HG02571 (cell line): ENCODE measurements around the gene PTPRR.

Source experiments
- ATAC-seq: cut with Tn5 transposase; IDR thresholded peaks from one replicate; pipeline ENCODE4 v1.9.1; 2021; ENCODE audit warnings: mild to moderate bottlenecking, moderate library complexity; ENCODE audit not compliant: unreplicated experiment

The PTPRR gene

DNA sequence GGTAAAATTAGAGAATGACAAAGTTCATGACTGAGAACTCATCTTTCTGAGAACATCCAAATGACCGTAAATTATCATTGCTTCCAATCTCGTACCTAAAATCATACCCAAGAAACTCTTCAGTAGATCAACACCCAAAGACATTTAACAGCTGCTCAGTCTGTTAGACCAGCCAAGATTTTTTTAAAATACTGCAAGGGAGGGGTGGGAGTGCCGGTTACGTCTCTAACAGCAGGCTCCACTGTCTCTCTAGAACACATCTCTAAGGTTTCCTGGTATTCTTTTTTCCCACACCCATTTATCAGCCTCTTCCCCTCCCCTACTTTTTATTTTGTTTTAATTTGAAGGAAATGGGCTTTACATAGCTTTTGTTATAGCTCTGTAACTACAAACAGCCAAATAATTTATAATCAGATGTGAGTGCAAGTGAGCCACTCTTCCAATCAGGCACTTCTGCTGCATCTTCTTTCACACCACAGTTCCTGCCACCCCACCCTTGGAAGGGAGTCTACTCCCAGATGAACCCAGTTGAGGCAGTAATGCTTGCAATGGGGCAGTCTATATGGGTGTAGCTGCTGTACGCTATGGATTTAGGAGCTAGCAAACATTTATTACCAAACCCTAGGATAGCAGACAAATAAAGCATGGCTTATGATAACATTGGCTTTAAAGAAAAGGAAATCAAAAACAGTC, 305.2 kb downstream of the PTPRR start:
- no peak for ATAC-seq

DNA sequence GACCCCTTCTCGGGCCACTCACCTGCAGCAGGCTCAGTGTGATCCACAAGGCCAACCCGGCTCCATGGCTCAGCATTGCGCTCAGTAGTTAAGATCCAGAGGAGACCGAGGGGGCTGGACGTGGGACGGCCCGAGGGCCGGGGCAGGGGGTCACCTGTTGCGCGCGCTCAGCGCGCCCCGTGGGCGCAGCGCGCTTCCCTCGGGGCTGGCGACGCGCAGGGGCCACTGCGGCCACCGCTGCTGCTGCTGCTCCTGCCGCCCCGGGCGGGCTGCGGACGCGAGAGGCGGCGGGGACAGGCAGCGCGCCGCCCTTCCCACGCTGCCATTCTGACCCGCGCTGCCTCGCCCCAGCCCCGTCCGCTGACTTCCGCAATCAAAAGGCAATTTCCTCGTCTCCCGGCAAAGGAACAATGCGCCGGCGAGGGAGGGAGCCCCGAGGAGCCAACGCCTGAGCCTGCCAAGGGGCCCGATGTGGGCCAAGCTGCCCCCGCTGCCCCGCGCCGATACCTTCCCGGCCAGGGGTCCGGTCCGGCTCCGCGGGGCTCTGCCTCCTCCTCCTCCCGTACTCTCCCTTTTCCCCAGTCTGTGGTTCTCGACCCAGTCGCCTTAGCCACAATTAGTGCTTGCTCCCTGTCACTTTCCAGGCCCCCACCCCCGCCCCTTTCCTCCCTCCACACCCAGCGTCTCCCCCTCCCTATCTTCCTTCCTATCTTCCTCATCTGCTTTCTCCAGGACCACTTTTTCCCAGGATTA, 310.6 kb downstream of the PTPRR start:
- ATAC-seq = no peak

DNA sequence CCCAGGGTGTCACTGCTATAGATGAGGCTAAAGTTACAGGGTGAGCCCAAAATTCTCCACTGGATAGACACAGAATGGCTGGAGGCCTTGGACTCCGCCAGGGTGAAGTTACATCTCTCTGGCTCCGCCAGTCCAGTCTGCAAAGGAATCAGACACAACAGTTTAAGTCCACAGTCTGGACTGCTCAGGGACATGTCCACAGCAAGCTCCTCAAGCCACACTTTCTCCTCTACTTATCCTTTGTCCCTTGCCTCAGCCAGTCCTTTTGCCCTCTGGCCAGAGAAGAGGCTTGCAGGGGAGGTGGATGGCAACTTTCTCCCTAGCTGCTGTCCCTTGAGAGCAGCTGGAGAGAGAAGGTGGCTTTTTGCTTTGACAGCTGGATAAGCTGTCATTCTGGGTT, 311.3 kb downstream of the PTPRR start:
- ATAC-seq = no peak

DNA sequence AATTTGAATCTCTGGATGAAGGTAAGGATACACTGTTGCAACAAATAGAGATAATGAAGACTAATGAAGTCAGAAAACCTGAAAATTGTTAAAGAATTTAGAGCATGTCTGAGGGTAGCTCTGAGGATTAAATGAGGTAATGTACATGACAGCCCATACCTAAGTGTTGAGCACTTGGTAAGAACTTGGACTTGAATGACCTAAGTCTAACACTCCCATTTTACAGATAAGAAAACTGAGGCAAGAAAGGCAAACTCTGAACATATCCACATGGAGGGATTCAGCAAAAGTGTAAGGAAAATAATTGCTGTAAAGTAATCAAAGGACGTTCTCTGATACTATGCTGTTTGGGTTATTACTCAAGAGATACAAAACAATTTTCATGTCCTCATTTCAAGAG, 312.4 kb downstream of the PTPRR start:
- no peak for ATAC-seq

GRCh38 chr12:70607107-70607506, 313.4 kb downstream of the PTPRR start:
- no peak for ATAC-seq

- ATAC-seq = no peak
Observed at GRCh38 chr12:70605976-70606375, 314.6 kb downstream of the PTPRR start.

- no peak for ATAC-seq
Observed at GRCh38 chr12:70604662-70605061, 315.9 kb downstream of the PTPRR start.

GRCh38 chr12:70603044-70603443, 317.5 kb downstream of the PTPRR start:
- no peak for ATAC-seq

- ATAC-seq = no peak
Observed at GRCh38 chr12:70598467-70599193, 321.9 kb downstream of the PTPRR start.

GRCh38 chr12:70592664-70593063, 327.9 kb downstream of the PTPRR start:
- no peak for ATAC-seq

- ATAC-seq = no peak
Observed at GRCh38 chr12:70590549-70591226, 329.9 kb downstream of the PTPRR start.

DNA sequence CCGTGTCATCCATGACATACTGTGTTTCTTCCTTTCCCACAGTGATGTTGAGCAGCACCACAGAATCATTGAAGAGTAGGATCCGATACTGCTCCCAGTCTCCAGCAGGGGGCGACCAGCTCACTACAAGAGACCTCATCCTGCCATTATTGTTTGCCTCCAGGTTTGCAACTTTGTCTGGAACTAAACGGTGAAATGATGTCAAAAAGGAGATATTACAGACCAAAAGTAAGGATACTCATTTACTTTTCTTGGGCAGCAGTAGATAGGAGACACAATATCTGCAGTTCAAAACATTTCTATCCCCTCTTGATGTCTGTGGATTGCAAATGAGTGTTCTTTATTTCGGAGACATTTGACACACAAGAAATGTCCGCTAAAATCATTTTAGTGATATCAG, 330.5 kb downstream of the PTPRR start:
- ATAC-seq = no peak
